ENCODE measurements around the gene ACTG2.
"Not testable (repeated sequence)": the region's sequence is repeated elsewhere in the genome, so short reads cannot be mapped to it uniquely, and the experiment has no call there.

ACTG2 gene

GRCh38 chr2:73893764-73894474 is 1.1 kb downstream of the ACTG2 start:
- no peak for DNase-seq (ENCODE audit: low read depth in 2 of 2)

GRCh38 chr2:73894475-73894850 is 1.7 kb downstream of the ACTG2 start:
- DNase-seq (ENCODE audit: low read depth in 2 of 2) = no peak

- no peak for DNase-seq (ENCODE audit: low read depth in 2 of 2)
These were observed 2.1 kb downstream of the ACTG2 start for GRCh38 chr2:73894877-73895276.

GRCh38 chr2:73895473-73895872 is 2.7 kb downstream of the ACTG2 start:
- DNase-seq (ENCODE audit: low read depth in 2 of 2) = no peak

- DNase-seq (ENCODE audit: low read depth in 2 of 2) = no peak
These were observed 3.8 kb downstream of the ACTG2 start for GRCh38 chr2:73896362-73897239.

GRCh38 chr2:73897240-73897583 is 4.4 kb downstream of the ACTG2 start:
- no peak for DNase-seq (ENCODE audit: low read depth in 2 of 2)

GRCh38 chr2:73897934-73898333 is 5.1 kb downstream of the ACTG2 start:
- no peak for DNase-seq (ENCODE audit: low read depth in 2 of 2)

GRCh38 chr2:73899801-73900336 is 7.1 kb downstream of the ACTG2 start:
- no peak for DNase-seq (ENCODE audit: low read depth in 2 of 2)

- DNase-seq (ENCODE audit: low read depth in 2 of 2) = no peak
These were observed 8.3 kb downstream of the ACTG2 start for GRCh38 chr2:73901143-73901542.

- no peak for DNase-seq (ENCODE audit: low read depth in 2 of 2)
These were observed 9.5 kb downstream of the ACTG2 start for GRCh38 chr2:73902284-73902683.

GRCh38 chr2:73903313-73903712 is 10.5 kb downstream of the ACTG2 start:
- no peak for DNase-seq (ENCODE audit: low read depth in 2 of 2)

- DNase-seq (ENCODE audit: low read depth in 2 of 2) = not testable (repeated sequence)
These were observed 11.3 kb downstream of the ACTG2 start for GRCh38 chr2:73903949-73904613.

- DNase-seq (ENCODE audit: low read depth in 2 of 2) = no peak
These were observed 12.1 kb downstream of the ACTG2 start for GRCh38 chr2:73904952-73905351.

GRCh38 chr2:73906847-73907505 is 14.2 kb downstream of the ACTG2 start:
- DNase-seq (ENCODE audit: low read depth in 2 of 2) = no peak

- peak in 1 of 2 donors; percentile 49 for DNase-seq (ENCODE audit: low read depth in 2 of 2)
These were observed 15.1 kb downstream of the ACTG2 start for GRCh38 chr2:73907840-73908452.

- DNase-seq (ENCODE audit: low read depth in 2 of 2) = no peak
These were observed 16.2 kb downstream of the ACTG2 start for GRCh38 chr2:73908689-73909652.

GRCh38 chr2:73910873-73911547 is 18.2 kb downstream of the ACTG2 start:
- no peak for DNase-seq (ENCODE audit: low read depth in 2 of 2)

- DNase-seq (ENCODE audit: low read depth in 2 of 2) = no peak
These were observed 18.9 kb downstream of the ACTG2 start for GRCh38 chr2:73911548-73912208.

GRCh38 chr2:73913414-73914054 is 20.7 kb downstream of the ACTG2 start:
- no peak for DNase-seq (ENCODE audit: low read depth in 2 of 2)

Data from stimulated activated CD4-positive, alpha-beta T cell treated with anti-CD3 and anti-CD28 coated beads, Interleukin-1b, Interleukin-23, amount 100 ng/mL, for 4 hours (primary cell).